Ishikawa (cell line): ENCODE results near the gene CTLA4.

Experiments used
- CEBPB ChIP-seq: IDR thresholded peaks from 2 replicates; pipeline ENCODE4 v1.6.1; 2012
- CREB1 ChIP-seq: IDR thresholded peaks from 2 replicates; pipeline ENCODE4 v1.6.1; 2012; ENCODE audit warnings: low read depth
- EP300 ChIP-seq: IDR thresholded peaks from 2 replicates; pipeline ENCODE4 v1.6.1; 2012; ENCODE audit warnings: borderline replicate concordance
- FOXM1 ChIP-seq: IDR thresholded peaks from 2 replicates; pipeline ENCODE4 v1.6.1; 2012; ENCODE audit warnings: low read depth, borderline replicate concordance
- MAX ChIP-seq: IDR thresholded peaks from 2 replicates; pipeline ENCODE4 v1.6.1; 2012
- RAD21 ChIP-seq: IDR thresholded peaks from 2 replicates; pipeline ENCODE4 v1.6.1; 2012; ENCODE audit warnings: low read depth
- REST ChIP-seq: IDR thresholded peaks from 2 replicates; pipeline ENCODE4 v1.6.1; 2012; ENCODE audit warnings: low read depth, mild to moderate bottlenecking
- TAF1 ChIP-seq: IDR thresholded peaks from 2 replicates; pipeline ENCODE4 v1.6.1; 2012; ENCODE audit warnings: low read depth, mild to moderate bottlenecking
- TEAD4 ChIP-seq: IDR thresholded peaks from 2 replicates; pipeline ENCODE4 v1.6.1; 2012
- YY1 ChIP-seq: IDR thresholded peaks from 2 replicates; pipeline ENCODE4 v1.6.1; 2012; ENCODE audit warnings: low read depth
- ZBTB7A ChIP-seq: IDR thresholded peaks from 2 replicates; pipeline ENCODE4 v1.6.1; 2012; ENCODE audit warnings: low read depth

- TF ChIP-seq YY1 = no peak
- TF ChIP-seq TAF1 = no peak
- no peak for TF ChIP-seq CREB1
- no peak for TF ChIP-seq REST
- TF ChIP-seq TEAD4 = no peak
- TF ChIP-seq MAX = no peak
- TF ChIP-seq RAD21 = no peak
- no peak for TF ChIP-seq ZBTB7A
- TF ChIP-seq EP300 = no peak
- no peak for TF ChIP-seq FOXM1
- TF ChIP-seq CEBPB = no peak
These were observed 48.0 kb upstream of the CTLA4 start for GRCh38 chr2:203819434-203820133.
